GM21447 (cell line): ENCODE measurements around the gene KIF3B.
A peak's percentile ranks its signal among the peaks of the same experiment; 100 is the strongest.

Experiments used
- ATAC-seq: cut with Tn5 transposase; IDR thresholded peaks from one replicate; pipeline ENCODE4 v1.9.1; 2021; ENCODE audit not compliant: unreplicated experiment

The KIF3B gene

GRCh38 chr20:32277361-32278198, at the start of gene KIF3B:
Gene KIF3B, plus strand, starts transcription at chr20:32277651. Its CDS starts 32,127 bp downstream, at chr20:32309778.
- ATAC-seq, result peak; percentile 60

GRCh38 chr20:32227744-32228688, 49.4 kb upstream of the KIF3B start:
- no peak for ATAC-seq

- ATAC-seq, result no peak
These were observed 48.2 kb upstream of the KIF3B start for GRCh38 chr20:32229251-32229747.

- ATAC-seq, result no peak
These were observed 46.7 kb upstream of the KIF3B start for GRCh38 chr20:32230707-32231106.

- no peak for ATAC-seq
These were observed 46.2 kb upstream of the KIF3B start for GRCh38 chr20:32231245-32231644.

GRCh38 chr20:32231847-32232246, 45.6 kb upstream of the KIF3B start:
- no peak for ATAC-seq

GRCh38 chr20:32232326-32232886, 45.0 kb upstream of the KIF3B start:
- ATAC-seq, result no peak

- no peak for ATAC-seq
These were observed 44.2 kb upstream of the KIF3B start for GRCh38 chr20:32233286-32233685.

- ATAC-seq, result no peak
These were observed 43.2 kb upstream of the KIF3B start for GRCh38 chr20:32234135-32234808.

- no peak for ATAC-seq
These were observed 42.0 kb upstream of the KIF3B start for GRCh38 chr20:32235331-32236047.

- ATAC-seq, result no peak
These were observed 41.4 kb upstream of the KIF3B start for GRCh38 chr20:32236048-32236533.

- ATAC-seq, result no peak
These were observed 40.6 kb upstream of the KIF3B start for GRCh38 chr20:32236819-32237218.

GRCh38 chr20:32237419-32237818, 40.0 kb upstream of the KIF3B start:
- no peak for ATAC-seq

GRCh38 chr20:32238483-32239425, 38.7 kb upstream of the KIF3B start:
- no peak for ATAC-seq

GRCh38 chr20:32240205-32240604, 37.2 kb upstream of the KIF3B start:
- ATAC-seq, result no peak

GRCh38 chr20:32241807-32242206, 35.6 kb upstream of the KIF3B start:
- ATAC-seq, result no peak

- ATAC-seq, result no peak
These were observed 33.2 kb upstream of the KIF3B start for GRCh38 chr20:32244150-32244823.

- ATAC-seq, result no peak
These were observed 32.5 kb upstream of the KIF3B start for GRCh38 chr20:32244959-32245358.
